ENCODE measurements around the gene AHRR.
"Not testable (repeated sequence)": the region's sequence is repeated elsewhere in the genome, so short reads cannot be mapped to it uniquely, and the experiment has no call there.

Gene AHRR

DNA sequence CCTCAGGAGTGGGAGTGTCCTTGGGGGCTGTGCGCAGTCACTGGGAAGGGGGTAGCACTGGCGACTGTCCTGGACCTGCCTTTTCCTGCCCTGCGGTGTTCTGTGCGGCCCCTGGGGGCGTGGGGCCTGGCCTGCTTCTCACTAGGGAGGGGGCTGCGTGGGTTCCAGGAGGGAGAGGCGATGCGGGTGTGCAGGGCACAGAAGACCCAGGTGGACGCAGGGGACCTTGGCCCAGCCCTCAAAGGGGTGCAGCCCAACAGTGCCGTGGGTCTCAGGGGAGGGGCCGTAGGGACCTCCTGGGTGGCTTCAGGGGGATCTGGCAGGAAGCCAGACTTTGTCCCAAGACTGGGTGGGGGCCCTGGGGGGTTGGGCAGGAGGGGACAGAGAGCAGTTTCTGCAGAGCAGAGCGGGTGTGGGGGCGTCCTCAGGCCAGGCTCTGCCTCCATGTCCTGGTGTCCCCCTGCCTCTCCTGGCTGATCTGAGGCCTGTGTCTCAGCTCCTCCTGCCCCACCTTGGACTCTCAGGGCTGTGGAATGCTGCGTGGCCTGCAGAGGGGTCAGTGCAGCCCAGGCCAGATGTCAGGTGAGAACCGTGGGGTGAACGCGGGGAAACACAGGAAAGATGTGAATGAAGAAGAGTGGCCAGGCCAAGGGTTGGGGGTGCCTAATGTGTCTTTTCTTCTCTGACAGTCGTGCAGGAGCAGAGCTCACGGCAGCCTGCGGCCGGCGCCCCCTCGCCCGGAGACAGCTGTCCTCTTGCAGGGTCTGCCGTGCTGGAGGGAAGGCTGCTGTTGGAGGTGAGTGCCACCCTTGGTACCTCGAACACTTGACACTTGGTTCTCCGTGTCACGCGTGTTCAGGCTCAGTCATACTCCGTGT lies 54.6 kb downstream of the AHRR start:
- peak; percentile 23 for FAIRE-seq
- DNase-seq (ENCODE audit: insufficient read length, low spot score): no peak

DNA sequence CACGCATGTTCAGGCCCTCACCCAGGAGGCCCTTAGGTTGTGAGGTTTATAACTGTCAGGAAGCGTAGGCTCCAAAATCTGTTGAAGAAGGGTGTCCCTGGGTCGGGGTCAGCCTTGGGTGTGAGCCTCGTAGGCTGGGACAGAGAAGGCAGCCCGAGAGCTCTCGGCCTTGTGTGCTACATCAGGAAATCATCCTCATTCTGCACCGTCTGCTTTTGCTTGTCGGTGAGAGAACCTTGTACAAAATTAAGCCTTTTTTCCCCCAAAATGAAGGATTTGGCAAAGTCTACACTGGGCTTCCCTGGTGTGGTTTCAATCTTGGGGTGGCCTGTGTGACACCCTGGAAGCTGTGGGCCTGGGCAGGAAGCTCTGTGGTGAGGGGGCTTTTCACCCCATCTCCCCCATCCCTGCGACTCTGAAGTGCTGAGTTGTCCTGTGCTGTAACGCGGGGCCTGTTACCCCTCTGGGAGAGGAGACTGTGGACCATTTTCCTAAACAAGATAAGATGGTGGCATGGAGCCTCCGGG lies 55.3 kb downstream of the AHRR start:
- no peak for FAIRE-seq
- no peak for DNase-seq (ENCODE audit: insufficient read length, low spot score)

DNA sequence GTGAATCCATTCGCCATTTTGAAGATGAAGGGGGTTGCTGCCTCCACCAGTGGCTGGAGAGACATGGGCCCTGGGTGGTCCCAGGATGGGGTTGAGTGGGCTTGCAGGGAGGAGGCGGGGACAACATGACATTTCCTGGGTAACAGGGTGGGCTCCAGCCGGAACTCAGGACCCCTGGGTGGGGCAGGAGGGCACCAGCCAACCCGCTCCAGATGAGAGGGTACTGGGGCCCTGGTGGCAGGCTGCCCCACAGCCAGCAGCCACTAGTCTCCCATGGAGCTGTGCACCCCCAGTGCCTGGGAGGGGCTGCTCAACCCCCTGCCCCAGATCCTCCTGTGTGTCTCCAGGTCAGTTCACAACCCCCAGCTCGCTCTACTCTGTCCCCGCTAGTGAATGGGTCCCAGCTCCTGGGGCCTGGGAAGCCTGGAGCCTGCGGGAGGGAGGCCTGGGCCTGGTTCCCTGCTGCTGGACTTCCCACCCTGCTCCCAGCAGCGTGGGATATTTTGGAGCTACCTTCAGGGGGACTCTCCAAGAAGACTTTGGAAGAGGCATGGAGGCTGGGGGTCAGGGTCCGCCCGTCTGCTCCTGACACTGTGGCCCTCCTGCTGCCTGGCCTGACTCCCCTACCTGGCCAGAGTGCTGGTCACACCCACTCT lies 55.9 kb downstream of the AHRR start:
- no peak for FAIRE-seq
- DNase-seq (ENCODE audit: insufficient read length, low spot score): no peak

DNA sequence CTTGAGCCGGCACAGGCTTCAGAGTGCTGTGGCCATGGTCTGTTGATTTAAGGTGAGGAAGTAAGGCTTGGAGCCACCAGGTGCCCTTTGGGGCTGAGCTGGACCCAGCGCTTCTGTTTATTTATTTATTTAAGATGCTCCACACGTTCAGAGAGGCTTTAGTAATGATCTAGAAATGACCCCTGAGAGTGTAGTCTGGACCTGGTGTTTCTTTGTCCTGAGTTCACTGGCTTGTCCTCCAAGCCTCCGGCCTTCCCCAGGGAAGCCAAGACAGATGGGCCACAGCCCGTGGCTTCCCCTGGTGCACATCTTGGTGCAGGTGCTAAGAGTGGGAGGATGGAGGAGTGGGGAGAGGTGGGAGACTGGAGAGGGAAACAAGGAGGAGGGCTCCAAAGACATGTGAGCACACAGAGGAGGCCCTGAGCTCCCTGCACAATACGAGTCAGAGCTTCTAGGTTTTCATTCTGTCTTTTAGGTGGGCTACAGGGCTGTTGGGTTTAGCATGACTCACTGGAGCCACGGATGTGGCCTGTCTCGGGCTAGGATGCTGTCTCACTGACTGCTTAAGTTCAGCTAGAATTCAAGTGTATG lies 56.9 kb downstream of the AHRR start:
- DNase-seq (ENCODE audit: insufficient read length, low spot score) (no peak), FAIRE-seq (no peak)

DNA sequence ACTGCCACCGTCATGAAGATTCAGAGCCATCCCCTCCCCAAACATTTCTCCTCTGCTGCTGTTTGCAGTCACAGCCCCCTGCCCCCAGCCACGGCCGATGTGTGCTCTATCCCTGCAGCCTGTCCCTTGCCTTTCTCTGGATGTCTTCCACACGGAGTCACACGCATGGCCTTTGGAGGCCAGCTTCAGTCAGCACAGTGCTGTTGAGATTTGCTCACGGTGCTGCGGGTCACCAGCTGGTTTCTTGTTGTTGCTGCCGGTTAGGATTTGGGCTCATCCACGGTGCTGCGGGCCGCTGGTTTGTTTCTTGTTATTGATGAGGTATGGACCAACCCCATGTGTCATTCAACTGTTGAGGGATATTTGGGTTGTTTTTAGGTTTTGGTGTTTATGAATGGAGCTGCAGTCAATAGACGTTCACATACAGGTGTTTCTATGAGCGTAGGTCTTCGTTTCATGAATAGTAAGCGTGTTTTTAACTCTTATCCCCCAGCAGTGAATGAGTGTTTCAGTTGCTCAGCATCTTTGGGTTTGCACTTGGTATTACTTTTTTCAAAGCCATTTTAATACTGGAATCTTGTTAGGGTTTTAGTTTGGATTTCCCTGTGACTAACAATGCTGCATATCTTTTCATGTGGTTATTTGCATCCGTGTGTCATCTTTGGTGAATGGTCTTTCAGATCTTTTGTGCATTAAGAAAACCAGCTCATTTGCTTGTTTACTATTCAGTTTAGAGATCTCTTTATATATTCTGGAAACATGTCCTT lies 57.6 kb downstream of the AHRR start:
- no peak for DNase-seq (ENCODE audit: insufficient read length, low spot score)
- FAIRE-seq: no peak

DNA sequence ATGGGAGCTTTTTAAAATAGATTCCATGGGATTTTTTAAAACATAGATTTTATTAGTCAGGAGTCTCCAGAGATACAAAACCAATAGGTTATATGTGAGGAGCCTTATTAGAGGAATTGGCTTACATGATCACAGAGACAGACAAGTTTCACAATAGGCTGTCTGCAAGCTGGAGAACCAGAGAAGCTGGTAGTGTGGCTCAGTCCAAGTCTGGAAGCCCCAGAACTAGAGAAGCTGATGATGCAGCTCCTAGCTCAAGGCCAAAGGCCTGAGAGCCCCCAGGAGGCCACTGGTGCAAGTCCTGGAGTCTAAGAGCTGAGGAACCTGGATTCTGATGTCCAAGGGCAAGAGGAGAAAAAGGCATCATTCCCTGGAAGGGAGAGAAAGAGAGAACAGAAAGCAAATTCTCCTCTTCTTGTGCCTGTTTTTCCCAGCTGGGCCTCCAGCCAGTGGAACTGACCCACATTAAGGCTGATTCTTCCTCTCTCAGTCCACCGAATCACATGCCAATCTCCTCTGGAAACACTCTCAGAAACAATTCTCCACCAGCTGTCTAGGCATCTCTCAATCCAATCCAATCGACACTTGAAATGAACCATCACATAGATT lies 59.3 kb downstream of the AHRR start:
- FAIRE-seq: no peak
- no peak for DNase-seq (ENCODE audit: insufficient read length, low spot score)

DNA sequence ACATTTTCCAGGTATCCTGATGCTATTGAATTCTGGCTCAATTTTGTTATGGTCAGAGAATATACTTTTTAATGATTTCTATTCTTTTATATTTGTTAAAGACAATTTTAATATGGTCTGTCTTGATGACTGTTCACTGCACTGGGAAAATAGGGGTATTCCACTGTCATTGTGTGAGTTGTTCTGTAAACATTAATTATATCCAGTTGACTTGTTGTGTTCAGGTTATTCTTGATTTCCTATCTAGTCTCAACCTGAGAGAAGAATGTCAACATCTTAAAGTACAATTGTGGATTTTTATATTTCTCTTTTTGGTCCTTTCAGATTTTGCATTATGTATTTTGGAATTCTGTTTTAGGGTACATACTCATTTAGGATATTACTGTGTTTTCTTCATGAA lies 61.6 kb downstream of the AHRR start:
- DNase-seq (ENCODE audit: insufficient read length, low spot score) (no peak), FAIRE-seq (no peak)

DNA sequence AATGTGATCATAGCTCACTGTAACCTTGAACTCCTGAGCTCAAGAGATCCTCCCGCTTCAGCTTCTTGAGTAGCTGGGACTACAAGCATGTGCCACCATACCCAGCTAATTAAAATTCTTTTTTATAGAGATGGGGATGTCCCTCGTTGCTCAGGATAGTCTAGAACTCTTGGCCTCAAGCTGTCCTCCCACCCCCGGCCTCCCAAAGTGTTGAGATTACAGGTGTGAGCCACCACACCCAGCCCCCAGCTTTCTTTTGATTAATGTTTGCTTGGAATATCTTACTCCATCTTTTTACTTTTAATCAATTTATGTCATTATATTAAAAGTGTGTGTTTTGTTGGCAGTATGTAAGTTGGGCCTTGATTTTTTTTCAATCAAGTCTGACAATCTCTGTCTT lies 62.1 kb downstream of the AHRR start:
- DNase-seq (ENCODE audit: insufficient read length, low spot score) (no peak), FAIRE-seq (no peak)

DNA sequence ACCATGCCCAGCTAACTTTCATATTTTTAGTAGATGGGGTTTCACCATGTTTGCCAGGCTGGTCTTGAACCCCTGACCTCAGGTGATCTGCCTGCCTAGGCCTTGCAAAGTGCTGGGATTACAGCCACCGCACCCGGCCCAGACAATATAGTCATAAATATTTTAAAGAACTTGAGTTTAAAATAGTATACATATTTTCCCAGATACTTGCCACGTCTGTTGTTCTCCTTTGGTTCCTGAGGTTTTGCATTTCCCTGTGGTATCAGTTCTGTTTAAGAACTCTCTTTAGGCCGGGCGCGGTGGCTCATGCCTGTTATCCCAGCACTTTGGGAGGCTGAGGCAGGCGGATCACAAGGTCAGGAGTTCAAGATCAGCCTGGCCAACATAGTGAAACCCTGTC lies 63.1 kb downstream of the AHRR start:
- FAIRE-seq; DNase-seq (ENCODE audit: insufficient read length, low spot score): not testable (repeated sequence)

DNA sequence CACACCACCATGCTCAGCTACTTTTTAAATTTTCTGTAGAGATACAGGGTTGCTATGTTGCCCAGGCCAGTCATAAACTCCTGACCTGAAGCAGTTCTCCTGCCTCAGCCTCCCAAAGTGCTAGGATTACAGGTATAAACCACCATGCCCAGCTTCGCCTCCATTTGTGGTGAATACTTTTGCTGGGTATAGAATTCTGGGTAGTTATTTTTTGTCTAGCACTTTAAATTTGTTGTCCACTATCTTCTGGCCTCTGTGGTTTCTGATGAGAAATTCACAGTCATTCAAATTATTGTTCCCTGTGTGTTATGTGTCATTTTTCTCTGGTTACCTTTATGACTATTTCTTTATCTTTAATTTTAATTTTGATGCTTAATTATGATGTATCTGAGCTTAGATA lies 63.8 kb downstream of the AHRR start:
- no peak for FAIRE-seq

DNA sequence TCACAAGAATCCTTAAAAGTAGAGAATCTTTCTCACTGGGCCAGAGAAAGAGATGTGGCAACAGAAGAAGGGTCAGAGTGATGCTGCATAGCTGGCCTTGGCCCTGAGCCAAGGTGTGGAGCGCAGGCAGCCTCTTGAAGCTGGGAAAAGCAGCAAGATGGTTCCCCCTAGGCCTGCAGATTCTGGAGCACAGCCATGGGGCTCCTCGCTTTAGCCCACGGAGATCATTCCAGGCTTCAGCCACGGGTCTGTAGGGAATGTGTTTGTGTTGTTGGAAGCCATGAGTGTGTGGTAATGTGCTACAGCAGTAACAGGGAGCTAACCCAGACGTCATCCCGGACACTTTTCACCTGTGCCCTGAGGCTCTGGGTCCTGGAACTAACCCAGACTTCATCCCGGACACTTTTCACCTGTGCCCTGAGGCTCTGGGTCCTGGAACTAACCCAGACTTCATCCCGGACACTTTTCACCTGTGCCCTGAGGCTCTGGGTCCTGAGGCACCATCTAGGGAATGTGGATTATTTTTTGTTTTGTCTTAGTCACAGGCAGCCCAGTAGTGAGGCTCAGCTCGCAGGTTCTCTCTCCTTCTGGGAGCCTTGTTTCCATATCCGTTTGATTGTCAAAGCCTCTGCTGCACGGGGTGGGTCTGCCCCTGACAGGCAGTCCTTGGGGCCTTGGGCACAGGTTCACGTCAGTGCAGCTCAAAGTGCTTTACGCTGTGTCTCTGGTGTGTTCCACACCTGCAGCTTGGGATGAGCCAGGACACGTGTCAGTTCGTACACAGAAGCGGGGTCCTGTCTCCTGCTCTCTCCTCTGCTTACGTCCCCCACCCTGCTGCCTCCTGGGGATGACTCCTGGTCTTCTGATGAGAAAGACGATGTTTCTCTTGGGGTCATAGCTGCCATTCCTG lies 65.2 kb downstream of the AHRR start:
- no peak for FAIRE-seq
- DNase-seq (ENCODE audit: insufficient read length, low spot score): no peak

More for the DNA sequence above, 63.8 kb downstream of the AHRR start:
- DNase-seq (ENCODE audit: insufficient read length, low spot score): no peak

DNA sequence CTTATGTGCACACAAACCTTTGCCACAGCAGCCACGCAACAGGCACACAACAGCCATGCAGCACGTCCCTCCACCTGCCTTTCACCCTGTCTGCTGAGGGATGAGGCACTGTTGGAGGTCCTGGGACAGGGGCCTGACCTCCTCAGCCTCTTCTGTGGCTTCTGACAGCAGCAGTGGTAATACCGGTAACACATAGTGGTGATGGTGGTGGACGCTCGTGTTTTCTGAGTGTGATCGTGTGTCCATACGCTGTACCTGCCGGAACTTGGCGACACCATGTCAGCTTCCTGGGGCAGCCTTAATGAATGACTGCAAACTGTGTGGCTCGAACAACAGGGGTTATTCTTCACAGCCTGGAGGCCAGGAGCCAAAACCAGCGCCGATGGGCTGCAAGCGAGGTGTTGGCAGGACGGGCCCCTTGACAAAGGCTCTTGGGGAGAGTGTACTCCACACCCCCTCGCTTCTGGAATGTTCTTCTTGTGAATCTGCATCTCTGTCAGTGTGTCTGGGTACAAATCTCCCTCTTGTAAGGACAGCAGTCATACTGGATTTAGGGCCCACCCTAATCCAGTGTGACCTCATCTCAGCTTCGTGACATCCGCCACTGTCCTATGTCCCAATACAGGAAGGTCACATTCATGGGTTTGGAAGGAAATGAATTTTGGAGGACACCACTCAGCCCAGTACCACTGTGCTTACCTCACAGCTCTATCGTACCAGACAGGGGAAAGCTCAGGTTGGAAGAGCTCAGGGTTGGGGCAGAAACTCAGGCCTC lies 66.2 kb downstream of the AHRR start:
- FAIRE-seq (no peak), DNase-seq (ENCODE audit: insufficient read length, low spot score) (no peak)

DNA sequence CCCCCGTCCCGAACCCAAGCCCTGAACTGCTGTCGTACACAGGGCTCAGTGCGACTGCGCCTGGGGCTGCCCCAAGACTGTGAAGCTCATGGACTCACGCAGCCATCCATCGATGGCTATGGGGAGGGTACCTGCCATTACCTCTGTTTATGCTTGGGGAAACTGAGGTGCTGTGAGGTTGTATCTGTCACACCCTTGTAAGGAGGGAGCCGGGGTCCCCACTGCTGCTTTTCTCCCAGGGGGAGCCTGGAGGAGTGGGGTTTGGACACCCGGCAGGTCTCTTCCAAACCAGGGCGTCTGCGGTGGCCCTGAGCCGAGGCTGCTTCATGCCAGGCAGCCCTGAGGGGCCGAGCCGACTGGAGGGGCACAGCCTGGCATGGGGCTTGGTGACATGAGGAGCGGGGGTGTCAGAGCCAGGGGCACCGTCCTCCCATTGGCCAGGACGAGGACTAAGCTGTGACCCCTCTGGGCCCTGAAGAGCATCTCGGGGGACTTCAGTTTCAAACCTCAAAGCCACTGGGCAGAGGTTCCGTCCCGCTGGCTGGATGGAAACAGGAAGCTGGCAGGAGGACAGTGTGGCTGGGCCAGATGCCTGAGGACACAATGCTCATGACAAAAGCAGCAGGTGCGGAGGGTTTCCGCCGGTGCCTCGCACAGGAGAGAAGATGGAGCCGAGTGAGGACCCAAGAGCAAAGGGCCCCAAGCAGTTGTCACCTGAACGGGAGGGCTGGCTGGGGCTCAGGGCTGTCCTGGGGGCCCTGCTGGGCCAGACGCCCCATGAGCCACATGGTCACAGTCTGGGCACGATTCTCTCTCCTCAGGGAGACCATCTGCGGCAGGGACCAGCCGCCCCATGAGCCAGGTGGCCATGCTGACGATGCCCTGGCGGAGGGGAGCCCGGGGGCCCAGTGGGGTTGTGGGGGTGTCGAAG lies 67.0 kb downstream of the AHRR start:
- no peak for DNase-seq (ENCODE audit: insufficient read length, low spot score)

DNA sequence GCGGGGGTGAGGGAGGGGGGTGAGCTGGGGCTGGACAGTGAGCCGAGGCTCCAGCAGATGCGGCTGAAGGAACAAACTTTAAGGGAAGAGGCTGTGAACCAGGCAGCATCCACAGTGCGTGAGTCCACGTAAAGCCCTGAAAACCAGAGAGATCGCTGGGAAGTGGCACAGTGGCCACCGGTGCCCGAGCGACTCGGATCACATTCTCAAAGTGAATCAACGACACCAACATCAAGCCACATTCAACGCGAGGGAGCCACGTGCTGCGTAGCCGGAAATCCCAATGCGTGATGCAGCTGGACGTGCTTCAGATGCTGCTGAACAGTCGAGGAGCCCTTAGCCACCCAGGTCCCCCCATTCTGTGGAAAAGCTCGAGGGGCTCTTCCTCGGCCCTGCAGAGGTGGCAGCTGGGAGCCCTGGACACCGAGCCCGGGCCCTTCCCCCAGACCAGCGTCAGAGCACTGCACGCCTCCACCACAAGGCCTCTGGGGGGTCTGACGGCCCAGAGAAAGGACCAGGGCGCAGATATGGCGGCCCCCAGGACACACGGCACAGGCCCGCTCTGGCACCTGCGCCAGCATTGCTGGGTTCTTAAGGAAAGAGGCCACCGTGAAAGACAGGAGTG lies 67.8 kb downstream of the AHRR start:
- FAIRE-seq: peak; percentile 58
- DNase-seq (ENCODE audit: insufficient read length, low spot score): no peak

More for the DNA sequence above, 67.0 kb downstream of the AHRR start:
- no peak for FAIRE-seq

DNA sequence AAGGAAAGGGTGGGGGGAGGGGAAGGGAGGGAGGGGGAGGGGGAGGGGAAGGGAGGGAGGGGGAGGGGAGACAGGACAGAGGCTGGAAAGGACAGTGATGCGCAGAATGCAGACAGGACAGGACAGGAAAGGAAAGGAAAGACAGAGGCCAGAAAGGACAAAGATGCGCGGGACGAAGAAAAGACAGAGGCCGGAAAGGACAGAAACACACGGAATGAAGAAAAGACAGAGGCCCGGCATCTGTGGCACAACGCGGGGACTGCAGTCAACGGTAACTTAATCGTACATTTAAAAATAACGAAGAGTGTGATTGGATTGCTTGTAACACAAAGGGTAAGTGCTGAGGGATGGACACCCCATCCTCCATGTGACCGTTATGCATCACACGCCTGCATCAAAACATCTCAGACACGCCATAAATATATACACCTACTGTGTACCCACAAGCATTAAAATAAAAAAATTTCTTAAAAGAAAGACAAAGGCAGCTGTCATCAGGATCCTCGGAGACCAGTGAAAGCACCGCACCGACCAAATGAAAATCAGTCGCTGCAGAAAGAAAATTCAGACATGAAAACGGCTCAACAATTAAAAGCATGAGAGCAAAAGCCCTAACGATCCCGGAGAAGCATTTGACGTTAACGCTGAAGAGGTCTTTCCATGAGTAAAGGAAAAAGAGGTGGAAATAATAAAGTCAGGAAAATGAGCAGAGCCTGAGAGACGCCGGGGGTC lies 68.5 kb downstream of the AHRR start:
- FAIRE-seq (no peak), DNase-seq (ENCODE audit: insufficient read length, low spot score) (no peak)
